Osteocyte (in vitro differentiated cells): ENCODE results near the gene KCNQ2. TPM values are rescaled to one million over a fixed set of nuclear protein-coding genes. Genes with fewer than 3 reads are reported as not detected.

Experiments
- DNase-seq: peaks from one replicate; pipeline ENCODE4 v3.0.0; 2021; ENCODE audit warnings: mixed read lengths; ENCODE audit not compliant: unreplicated experiment; ENCODE audit errors: extremely low spot score
- H3K27ac Mint-ChIP-seq: one replicate; pipeline ENCODE4 v1.8.0; 2021; ENCODE audit warnings: mild to moderate bottlenecking, mixed read lengths; ENCODE audit not compliant: unreplicated experiment
- H3K27me3 Mint-ChIP-seq: one replicate; pipeline ENCODE4 v1.8.0; 2021; ENCODE audit warnings: mixed read lengths; ENCODE audit not compliant: unreplicated experiment
- H3K36me3 Mint-ChIP-seq: one replicate; pipeline ENCODE4 v1.8.0; 2021; ENCODE audit warnings: mixed read lengths; ENCODE audit not compliant: unreplicated experiment
- H3K4me1 Mint-ChIP-seq: one replicate; pipeline ENCODE4 v1.8.0; 2021; ENCODE audit warnings: mixed read lengths; ENCODE audit not compliant: unreplicated experiment
- H3K4me3 Mint-ChIP-seq: one replicate; pipeline ENCODE4 v1.8.0; 2021; ENCODE audit warnings: mild to moderate bottlenecking, moderate library complexity, mixed read lengths; ENCODE audit not compliant: unreplicated experiment
- H3K9me3 Mint-ChIP-seq: one replicate; pipeline ENCODE4 v1.8.0; 2021; ENCODE audit warnings: mixed read lengths; ENCODE audit not compliant: unreplicated experiment
- total RNA-seq: library from RNA; stranded (reverse); gene quantifications from 2 replicates; pipeline ENCODE4 v1.2.1, GENCODE V29; 2021
- TF ChIP-seq, protein P1 (sequence below): fragments of 200-600 bp; sonication (generic); IDR thresholded peaks from 2 replicates; pipeline ENCODE4 v1.5.0; 2021; ENCODE audit warnings: antibody characterized with exemption, mild to moderate bottlenecking, moderate library complexity

KCNQ2 gene
- total RNA-seq, 1 donor from 2014 or later = not detected

DNA sequence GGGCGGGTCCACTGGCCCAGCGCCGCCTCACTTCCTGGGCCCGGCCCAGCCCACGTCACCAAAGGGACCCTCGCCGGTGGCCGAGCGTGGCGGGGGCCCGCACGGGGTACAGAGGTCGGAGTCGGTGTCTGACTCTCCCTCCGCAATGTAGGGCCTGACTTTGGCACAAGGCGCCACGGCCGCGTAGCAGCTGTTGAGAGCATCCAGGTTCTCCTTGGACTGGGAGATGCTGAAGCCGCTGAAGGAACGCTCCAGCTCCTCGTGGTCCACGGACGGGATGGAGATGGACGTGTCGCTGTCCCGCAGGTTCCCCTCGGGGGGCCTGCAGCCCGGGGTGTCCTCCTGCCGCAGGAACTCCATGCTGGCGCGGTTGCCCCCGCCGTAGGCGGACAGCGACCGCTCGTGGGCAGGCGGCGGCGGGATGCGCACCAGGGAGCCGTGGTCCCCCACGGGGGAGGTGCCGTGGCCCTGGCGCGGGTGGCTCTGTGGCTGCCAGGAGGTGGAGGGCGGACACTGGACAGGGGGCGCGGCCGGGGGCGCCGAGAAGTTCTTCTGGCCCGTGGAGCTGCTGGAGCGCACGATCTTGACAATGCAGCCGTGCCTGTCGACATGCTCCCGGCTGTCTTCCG is 65.7 kb downstream of the KCNQ2 start:
- no peaks in the 10 kb centered on the region for H3K27me3 Mint-ChIP-seq
- DNase-seq = no peak
- H3K4me3 Mint-ChIP-seq = no peak overlapping the region
- no peak overlapping the region for H3K27ac Mint-ChIP-seq
- H3K4me1 Mint-ChIP-seq = no peaks in the 10 kb centered on the region
- H3K36me3 Mint-ChIP-seq = no peaks in the 10 kb centered on the region
- TF ChIP-seq, protein P1, sequence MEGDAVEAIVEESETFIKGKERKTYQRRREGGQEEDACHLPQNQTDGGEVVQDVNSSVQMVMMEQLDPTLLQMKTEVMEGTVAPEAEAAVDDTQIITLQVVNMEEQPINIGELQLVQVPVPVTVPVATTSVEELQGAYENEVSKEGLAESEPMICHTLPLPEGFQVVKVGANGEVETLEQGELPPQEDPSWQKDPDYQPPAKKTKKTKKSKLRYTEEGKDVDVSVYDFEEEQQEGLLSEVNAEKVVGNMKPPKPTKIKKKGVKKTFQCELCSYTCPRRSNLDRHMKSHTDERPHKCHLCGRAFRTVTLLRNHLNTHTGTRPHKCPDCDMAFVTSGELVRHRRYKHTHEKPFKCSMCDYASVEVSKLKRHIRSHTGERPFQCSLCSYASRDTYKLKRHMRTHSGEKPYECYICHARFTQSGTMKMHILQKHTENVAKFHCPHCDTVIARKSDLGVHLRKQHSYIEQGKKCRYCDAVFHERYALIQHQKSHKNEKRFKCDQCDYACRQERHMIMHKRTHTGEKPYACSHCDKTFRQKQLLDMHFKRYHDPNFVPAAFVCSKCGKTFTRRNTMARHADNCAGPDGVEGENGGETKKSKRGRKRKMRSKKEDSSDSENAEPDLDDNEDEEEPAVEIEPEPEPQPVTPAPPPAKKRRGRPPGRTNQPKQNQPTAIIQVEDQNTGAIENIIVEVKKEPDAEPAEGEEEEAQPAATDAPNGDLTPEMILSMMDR = no peak
- no peaks in the 10 kb centered on the region for H3K9me3 Mint-ChIP-seq

DNA sequence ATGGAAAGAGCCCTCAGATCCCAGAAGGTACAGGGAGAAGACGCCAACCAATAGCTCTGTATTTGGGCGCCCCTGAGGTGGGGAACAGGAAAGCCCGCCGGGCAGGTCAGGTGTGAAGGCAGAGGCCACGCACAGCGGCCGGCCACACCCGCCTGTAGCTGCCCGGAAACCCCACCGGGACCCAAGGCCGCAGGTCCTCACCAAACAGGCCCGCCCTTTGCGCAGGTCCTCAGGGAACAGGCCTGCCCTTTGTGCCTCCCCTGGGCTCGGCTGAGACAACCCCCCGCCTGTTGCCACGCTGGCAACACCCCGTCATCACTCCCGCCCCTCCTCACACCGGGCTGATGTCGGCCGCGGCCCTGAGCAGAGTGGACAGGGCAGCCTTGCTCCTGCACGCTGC is 66.4 kb downstream of the KCNQ2 start:
- Mint-ChIP-seq H3K9me3 (no peaks in the 10 kb centered on the region), H3K27me3 (no peaks in the 10 kb centered on the region), H3K27ac (no peak overlapping the region), H3K36me3 (no peaks in the 10 kb centered on the region), H3K4me1 (no peaks in the 10 kb centered on the region), H3K4me3 (no peak overlapping the region)
- no peak for DNase-seq
- TF ChIP-seq, protein P1 = no peak

DNA sequence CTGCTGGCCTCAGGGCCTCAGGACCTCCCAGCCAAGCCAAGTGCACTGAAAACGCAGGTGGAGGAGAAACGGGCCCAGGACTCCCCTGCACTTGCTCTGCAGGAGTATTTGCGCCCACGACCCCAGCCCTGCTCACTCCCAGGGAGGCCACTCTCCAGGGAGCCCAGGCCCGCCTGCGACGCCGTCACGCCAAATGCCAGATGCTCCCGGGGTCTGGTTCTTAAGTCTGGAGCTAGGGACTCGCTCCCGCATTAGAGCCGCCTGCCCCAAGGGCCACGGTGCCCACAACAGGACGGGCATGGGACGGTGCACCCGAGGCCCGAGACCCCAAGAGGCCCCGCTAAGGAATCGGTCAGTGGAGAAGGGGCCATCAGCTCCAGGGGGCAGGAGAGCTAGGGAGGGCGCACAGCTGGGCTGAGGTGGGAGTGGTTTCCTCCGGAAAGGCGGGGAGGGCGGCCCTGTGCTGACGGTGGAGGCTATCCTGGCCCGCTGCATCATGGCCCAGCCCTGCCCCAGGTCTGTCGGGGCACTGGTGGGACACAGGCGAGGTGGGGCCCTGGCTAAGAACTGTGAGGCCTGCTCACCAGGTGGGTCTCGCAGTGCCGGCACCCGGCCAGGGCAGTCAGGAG is 67.2 kb downstream of the KCNQ2 start:
- Mint-ChIP-seq H3K27me3 (no peaks in the 10 kb centered on the region), H3K9me3 (no peaks in the 10 kb centered on the region), H3K27ac (no peak overlapping the region), H3K36me3 (no peaks in the 10 kb centered on the region), H3K4me1 (no peaks in the 10 kb centered on the region), H3K4me3 (no peak overlapping the region)
- TF ChIP-seq, protein P1 = no peak
- no peak for DNase-seq

DNA sequence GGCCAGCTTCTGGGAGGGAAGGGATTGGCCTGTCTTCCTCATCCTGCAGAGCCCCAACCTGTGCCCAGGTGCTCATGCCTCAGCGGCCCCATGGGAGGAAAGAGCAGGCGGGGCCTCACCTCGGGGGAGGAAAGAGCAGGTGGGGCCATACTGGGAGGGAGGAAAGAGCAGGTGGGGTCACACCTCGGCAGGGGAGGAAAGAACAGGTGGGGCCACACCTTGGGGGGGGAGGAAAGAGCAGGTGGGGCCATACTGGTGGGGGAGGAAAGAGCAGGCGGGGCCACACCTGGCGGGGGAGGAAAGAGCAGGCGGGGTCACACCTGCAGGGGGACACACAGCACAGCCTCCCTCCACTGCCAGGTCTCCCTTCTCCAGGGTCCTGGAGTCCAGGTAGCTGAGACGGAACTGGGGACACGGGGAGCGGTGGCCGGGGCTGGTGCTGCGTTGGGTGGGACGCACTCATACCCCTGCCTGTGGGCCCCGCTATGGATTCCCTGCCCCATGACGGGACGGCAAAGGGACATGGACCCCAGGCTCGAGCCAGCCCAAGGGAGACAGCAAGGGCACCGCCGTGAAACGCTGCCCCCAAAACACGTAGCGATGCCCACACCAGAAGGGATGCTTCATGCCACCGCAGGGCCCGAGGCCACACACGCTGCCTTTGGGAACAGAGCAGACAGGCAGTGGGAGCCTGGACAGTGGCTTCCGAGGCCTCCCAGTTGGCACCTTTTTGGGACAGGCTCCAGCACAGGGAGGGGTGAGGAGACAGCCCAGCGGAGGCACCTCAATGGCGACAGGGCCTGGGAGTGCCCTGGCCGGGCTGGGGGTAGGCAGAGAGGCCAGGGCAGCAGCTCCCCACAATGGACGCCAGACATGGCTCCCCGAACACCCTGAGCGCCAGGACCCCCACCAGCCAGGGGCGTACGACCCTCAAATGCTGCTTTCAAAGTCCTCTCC is 68.0 kb downstream of the KCNQ2 start:
- DNase-seq = no peak
- Mint-ChIP-seq H3K4me3 (no peak overlapping the region), H3K27ac (no peak overlapping the region), H3K36me3 (no peaks in the 10 kb centered on the region), H3K9me3 (no peaks in the 10 kb centered on the region), H3K4me1 (no peaks in the 10 kb centered on the region), H3K27me3 (no peaks in the 10 kb centered on the region)
- TF ChIP-seq, protein P1 = no peak
